GM12878 (cell line): Measurements from ENCODE around the gene KIF2B. TPM values are rescaled to one million over a fixed set of nuclear protein-coding genes. Genes with fewer than 3 reads are reported as not detected.

Source experiments
- ATAC-seq: fragments of 200-7000 bp; cut with Tn5 transposase; 3 replicates; pipeline ENCODE4 v1.9.1; 2020; ENCODE audit warnings: mild to moderate bottlenecking, moderate library complexity
- BruUV-seq: library from RNA; stranded (reverse); fragments of 400-500 nt; replicated peaks from 2 replicates; lab custom pipeline; 2021; lab: Mats Ljungman, UMichigan
- CTCF ChIA-PET: fragments of 300-600 bp; sonication (Branson Sonifier 250); formaldehyde crosslinking; extraction: SDS; loops from one replicate; lab custom pipeline; 2021; ENCODE audit warnings: inconsistent platforms; lab: Yijun Ruan, JAX
- POLR2A ChIA-PET: fragments of 350-600 bp; formaldehyde crosslinking; extraction: SDS; loops from one replicate; lab custom pipeline; 2021; ENCODE audit warnings: inconsistent platforms; lab: Charles Lee
- RAD21 ChIA-PET: fragments of 300-600 bp; sonication (Branson Sonifier 250); formaldehyde crosslinking; loops from one replicate; lab custom pipeline; 2023; ENCODE audit warnings: antibody characterized with exemption; ENCODE audit not compliant: unreplicated experiment; lab: Charles Lee
- SMC1A ChIA-PET: fragments of 300-600 bp; sonication (Branson Sonifier 250); formaldehyde crosslinking; loops from one replicate; lab custom pipeline; 2023; ENCODE audit not compliant: unreplicated experiment, uncharacterized antibody; lab: Charles Lee
- DNase-seq: peaks from one replicate; pipeline ENCODE4 v3.0.0-alpha.2; 2011; ENCODE audit warnings: low read depth, low spot score
- FAIRE-seq: peaks from 3 replicates; lab custom pipeline; 2011; peaks lifted over from hg19 to GRCh38; lab: Jason Lieb, UNC
- H2AFZ ChIP-seq: 2 replicates; pipeline ENCODE4 v1.6.0; 2011; ENCODE audit warnings: low read depth, low read length, control low read depth; ENCODE audit not compliant: control insufficient read depth
- H3K27ac ChIP-seq: 2 replicates; pipeline ENCODE4 v1.5.1; 2011; ENCODE audit warnings: control low read depth; ENCODE audit not compliant: control insufficient read depth, insufficient read depth
- H3K27me3 ChIP-seq, 2 experiments: replicated peaks in 1 of 2; 2 replicates each; pipeline versions ENCODE4 v1.6.0 to v1.6.1; 2011; ENCODE audit warnings: low read length in 1 of 2; ENCODE audit not compliant: control insufficient read depth in 2 of 2, insufficient read depth in 2 of 2
- H3K36me3 ChIP-seq, 2 experiments: 2 replicates each; pipeline ENCODE4 v1.5.1; 2011; ENCODE audit warnings: low read length in 1 of 2; ENCODE audit not compliant: control insufficient read depth in 2 of 2, insufficient read depth in 2 of 2
- H3K4me1 ChIP-seq: 2 replicates; pipeline ENCODE4 v1.6.1; 2011; ENCODE audit warnings: mild to moderate bottlenecking, low read length, moderate library complexity, mixed read lengths; ENCODE audit not compliant: control insufficient read depth, insufficient read depth
- H3K4me2 ChIP-seq: 2 replicates; pipeline ENCODE4 v1.6.0; 2011; ENCODE audit warnings: control low read depth; ENCODE audit not compliant: control insufficient read depth, insufficient read depth
- H3K4me3 ChIP-seq: fragments of 200-600 bp; sonication (generic); 2 replicates; pipeline ENCODE4 v1.5.1; 2016
- H3K79me2 ChIP-seq: 2 replicates; pipeline ENCODE4 v1.6.0; 2011; ENCODE audit warnings: low read length; ENCODE audit not compliant: control insufficient read depth, insufficient read depth
- H3K9ac ChIP-seq: 2 replicates; pipeline ENCODE4 v1.8.0; 2011; ENCODE audit warnings: low read length, control low read depth, mixed read lengths; ENCODE audit not compliant: control insufficient read depth, insufficient read depth
- H3K9me3 ChIP-seq: replicated peaks from 3 replicates; pipeline ENCODE4 v1.5.1; 2011; ENCODE audit warnings: mild to moderate bottlenecking, low read length; ENCODE audit not compliant: control insufficient read depth, insufficient read depth
- H4K20me1 ChIP-seq: 2 replicates; pipeline ENCODE4 v1.6.0; 2011; ENCODE audit not compliant: control insufficient read depth, insufficient read depth
- EP300 ChIP-seq, 2 experiments: fragments of 150-350 bp in 1 of 2; IDR thresholded peaks; 2 replicates each; pipeline ENCODE4 v1.6.1; 2011 to 2012; ENCODE audit warnings: low read depth in 2 of 2, low read length in 2 of 2, borderline replicate concordance in 1 of 2, improper control_type of control experiment in 1 of 2, inconsistent platforms in 1 of 2; ENCODE audit not compliant: control insufficient read depth in 1 of 2
- HDAC6 ChIP-seq: fragments of 200-600 bp; sonication (generic); IDR thresholded peaks from one replicate; pipeline ENCODE4 v1.8.0; 2017; ENCODE audit warnings: antibody characterized with exemption; ENCODE audit not compliant: unreplicated experiment
- LARP7 ChIP-seq: fragments of 450-650 bp; IDR thresholded peaks from 2 replicates; pipeline ENCODE4 v1.6.1; 2017; ENCODE audit warnings: mild to moderate bottlenecking
- POLR2AphosphoS5 ChIP-seq: IDR thresholded peaks from 2 replicates; pipeline ENCODE4 v1.6.1; 2011; ENCODE audit warnings: mild to moderate bottlenecking, low read length, inconsistent platforms
- PRDM15 ChIP-seq: fragments of 450-650 bp; formaldehyde crosslinking; IDR thresholded peaks from 2 replicates; pipeline ENCODE4 v1.4.0; 2020; ENCODE audit warnings: mild to moderate bottlenecking, moderate library complexity
- SMAD1 ChIP-seq: fragments of 450-650 bp; IDR thresholded peaks from 2 replicates; pipeline ENCODE4 v1.6.1; 2018; ENCODE audit warnings: mild to moderate bottlenecking, low read depth; ENCODE audit not compliant: partially characterized antibody
- SPI1 ChIP-seq: IDR thresholded peaks from 2 replicates; pipeline ENCODE4 v1.6.1; 2011; ENCODE audit warnings: low read depth, mild to moderate bottlenecking, low read length, moderate library complexity, borderline replicate concordance; ENCODE audit not compliant: insufficient read depth
- SREBF1 ChIP-seq: IDR thresholded peaks from 2 replicates; pipeline ENCODE4 v1.6.1; 2012; ENCODE audit warnings: mild to moderate bottlenecking, low read length
- USF2 ChIP-seq: IDR thresholded peaks from 2 replicates; pipeline ENCODE4 v1.6.1; 2011; ENCODE audit warnings: low read depth, low read length, improper control_type of control experiment, borderline replicate concordance
- ZNF217 ChIP-seq: fragments of 450-650 bp; IDR thresholded peaks from 2 replicates; pipeline ENCODE4 v1.6.1; 2017; ENCODE audit warnings: antibody characterized with exemption, mild to moderate bottlenecking
- ZZZ3 ChIP-seq: IDR thresholded peaks from 2 replicates; pipeline ENCODE4 v1.6.1; 2011; ENCODE audit warnings: low read depth; ENCODE audit not compliant: control insufficient read depth, insufficient read length
- WGBS: methylation state at CpG from one replicate; pipeline ENCODE4 v1.1.6; 2016; ENCODE audit warnings: low lambda C conversion rate; ENCODE audit not compliant: insufficient replicate concordance, insufficient coverage; ENCODE audit errors: missing lambda C conversion rate; 5-methylcytosine and 5-hydroxymethylcytosine counted together
- in situ Hi-C: fragments of 300-500 bp; cut with MboI; formaldehyde crosslinking; loops from 9 replicates; pipeline ENCODE4 v1.14.3; 2018; ENCODE audit warnings: mixed read lengths
- intact Hi-C: fragments of 100-400 bp; cut with micrococcal nuclease; formaldehyde crosslinking; loops from one replicate; pipeline ENCODE4 v1.14.2; 2022; ENCODE audit not compliant: unreplicated experiment
- polyA plus RNA-seq, 11 experiments: library from polyadenylated mRNA; depleted of rRNA in 4 of 11; unstranded in 6 of 11; stranded (reverse) in 5 of 11; fragments of >200 nt; fragmentation: Nextera tagmentation in 4 of 11; fragmentation: Illumina TruSeq in 1 of 11; extraction: Ambion mirVana in 4 of 11; extraction: Trizol in 1 of 11; gene quantifications; 1 replicate in 1 of 11; 2 replicates in 10 of 11; pipeline versions ENCODE4 v1.2.1 to v1.2.3, GENCODE V29; 2011 to 2016; ENCODE audit warnings: inconsistent platforms in 2 of 11, missing spikeins in 2 of 11, low read depth in 1 of 11
- total RNA-seq, 4 experiments: library from RNA; depleted of rRNA in 3 of 4; stranded (reverse); fragments of >200 nt in 3 of 4; fragmentation: Illumina TruSeq in 1 of 4; extraction: Trizol in 1 of 4; gene quantifications; 2 replicates each; pipeline versions ENCODE4 v1.2.1 to v1.2.3, GENCODE V29; 2013 to 2021

The KIF2B gene
- total and polyA plus RNA-seq, 10 of the 15 experiments (the other 5 are each of a cell fraction or from before 2014, with no cell fraction given), result not detected

- H3K79me2 ChIP-seq, result no peaks in the 10 kb centered on the region
- CTCF ChIA-PET, result no interaction called here
- FAIRE-seq, result no peak
- no peak for ATAC-seq
- no peak overlapping the region for H3K9ac ChIP-seq
- H3K4me3 ChIP-seq, result no peak overlapping the region
- no peak for TF ChIP-seq HDAC6
- no peak overlapping the region for H3K27ac ChIP-seq
- H3K4me1 ChIP-seq, result no peaks in the 10 kb centered on the region
- H3K36me3 ChIP-seq, result no peaks in the 10 kb centered on the region
- no peaks in the 10 kb centered on the region for H4K20me1 ChIP-seq
- DNase-seq, result no peak
- WGBS, result 0% methylated on average over 1 of the region's 1 CpG
- no TSS peak for BruUV-seq
- POLR2A ChIA-PET, result no interaction called here
- no peak overlapping the region for H3K4me2 ChIP-seq
- intact Hi-C loops (no loop called here), in situ Hi-C loops (no loop called here)
- RAD21 ChIA-PET, result no interaction called here
- SMC1A ChIA-PET, result no interaction called here
- no peaks in the 10 kb centered on the region; the same call in 2 of the 3 replicates for H3K9me3 ChIP-seq
- H2AFZ ChIP-seq, result no peak overlapping the region
- H3K27me3 ChIP-seq, result no peaks in the 10 kb centered on the region
Observed at GRCh38 chr17:53796642-53797041, 26.1 kb upstream of the KIF2B start.

GRCh38 chr17:53797501-53797900, 25.2 kb upstream of the KIF2B start:
- H3K4me2 ChIP-seq, result no peak overlapping the region
- no peaks in the 10 kb centered on the region for H3K36me3 ChIP-seq
- H3K4me3 ChIP-seq, result no peak overlapping the region
- ChIA-PET POLR2A (no interaction called here), SMC1A (no interaction called here), RAD21 (no interaction called here), CTCF (no interaction called here)
- H3K79me2 ChIP-seq, result no peaks in the 10 kb centered on the region
- in situ Hi-C loops (no loop called here), intact Hi-C loops (no loop called here)
- BruUV-seq, result no TSS peak
- WGBS, result 33% methylated on average over 4 of the region's 4 CpGs
- H3K27me3 ChIP-seq, result no peaks in the 10 kb centered on the region
- no peak for ATAC-seq
- DNase-seq, result no peak
- H3K9ac ChIP-seq, result no peak overlapping the region
- H3K9me3 ChIP-seq, result no peaks in the 10 kb centered on the region; the same call in 2 of the 3 replicates
- H3K4me1 ChIP-seq, result no peaks in the 10 kb centered on the region
- no peak for FAIRE-seq
- no peak overlapping the region for H2AFZ ChIP-seq
- no peak overlapping the region for H3K27ac ChIP-seq
- no peaks in the 10 kb centered on the region for H4K20me1 ChIP-seq
- TF ChIP-seq LARP7 (no peak), PRDM15 (no peak), SMAD1 (no peak), ZZZ3 (no peak), USF2 (no peak), POLR2AphosphoS5 (no peak), EP300 (IDR thresholded peaks at IDR 0.05; ENCODE audit: borderline replicate concordance in 1 of 2, control insufficient read depth in 1 of 2, low read depth in 2 of 2, low read length in 2 of 2) (no peak), SREBF1 (no peak), ZNF217 (no peak), SPI1 (no peak)
